NCI-H2171 treated with DMSO at 0.1 percent for 48 hours (cell line): ENCODE measurements around the gene LGR4.

Experiments used
- DNase-seq: peaks from one replicate; lab custom pipeline; 2025; lab: John Stamatoyannopoulos, UW

Gene LGR4

GRCh38 chr11:27427183-27427980, 45.2 kb downstream of the LGR4 start:
- peak; percentile 64 for DNase-seq

- no peak for DNase-seq
These were observed 46.8 kb downstream of the LGR4 start for GRCh38 chr11:27425814-27426213.

DNA sequence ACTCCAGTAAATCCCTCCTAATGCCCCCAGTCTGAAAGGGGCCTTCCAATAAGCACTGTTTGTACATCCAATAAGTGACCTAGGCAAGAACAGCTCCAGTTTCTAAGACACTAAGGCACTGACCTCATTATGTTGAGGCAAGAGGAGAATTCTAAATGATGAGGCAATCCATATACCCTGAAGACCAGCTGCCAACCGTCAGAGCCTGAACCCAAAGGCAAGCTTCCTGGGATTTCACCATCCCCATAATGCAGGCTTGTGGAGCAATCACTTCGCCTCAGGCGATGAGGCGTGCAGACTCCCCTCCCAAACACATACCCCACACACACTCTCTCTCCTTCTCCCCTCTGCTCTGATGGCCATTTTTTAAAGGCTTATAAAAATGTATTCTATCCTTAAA, 49.5 kb downstream of the LGR4 start:
- peak; percentile 50 for DNase-seq

DNA sequence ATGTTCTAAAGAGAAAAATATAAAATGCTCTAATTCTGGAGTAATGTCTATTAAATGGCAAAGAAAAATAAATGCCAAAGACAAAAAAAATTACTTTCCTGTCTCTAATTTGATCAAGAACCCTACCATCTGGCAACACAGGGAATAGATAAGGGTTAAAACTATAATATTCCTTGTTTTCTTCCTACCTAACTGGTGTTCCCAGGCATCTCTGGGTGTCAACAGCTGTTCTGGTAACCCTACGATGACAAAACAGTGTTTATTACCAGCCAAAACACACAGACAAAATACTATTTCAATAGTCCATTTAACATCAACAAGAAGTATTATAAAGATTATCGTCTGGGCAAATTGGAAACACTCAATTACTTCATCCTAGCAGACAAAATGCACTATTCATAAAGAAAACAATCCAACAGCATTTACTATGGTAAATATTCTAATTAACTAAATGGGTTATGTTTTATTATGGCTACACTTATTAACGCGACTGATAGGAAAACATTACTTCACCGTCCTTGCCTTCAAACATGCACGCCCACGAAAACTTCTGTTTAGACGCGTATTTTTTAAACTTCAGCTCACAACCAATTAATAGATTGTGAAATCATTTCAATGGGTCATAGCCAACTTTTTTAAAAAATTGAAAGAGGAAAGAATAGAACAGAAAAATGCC, 50.6 kb downstream of the LGR4 start:
- peak; percentile 81 for DNase-seq

GRCh38 chr11:27420722-27421572, 51.6 kb downstream of the LGR4 start:
- DNase-seq: no peak

- DNase-seq: no peak
These were observed 52.4 kb downstream of the LGR4 start for GRCh38 chr11:27420217-27420616.

DNA sequence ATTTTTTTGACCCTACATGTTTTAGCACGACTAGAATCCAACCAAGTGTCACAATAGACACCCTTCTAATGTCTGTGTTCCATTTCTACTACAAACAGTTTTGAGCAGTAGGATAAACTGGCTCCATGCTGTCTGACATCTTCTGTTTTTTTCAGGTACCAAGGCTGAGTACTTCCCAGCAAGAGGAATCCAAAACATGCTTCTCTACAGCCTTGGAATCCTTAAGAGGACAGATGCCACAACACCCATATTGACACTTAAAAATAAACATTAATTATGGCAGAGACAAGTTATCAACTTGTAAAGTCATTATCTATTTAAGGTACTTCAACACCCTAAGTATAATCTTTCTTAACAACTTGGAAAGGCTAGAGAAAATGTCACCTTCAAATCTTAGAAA, 54.2 kb downstream of the LGR4 start:
- DNase-seq: no peak

DNA sequence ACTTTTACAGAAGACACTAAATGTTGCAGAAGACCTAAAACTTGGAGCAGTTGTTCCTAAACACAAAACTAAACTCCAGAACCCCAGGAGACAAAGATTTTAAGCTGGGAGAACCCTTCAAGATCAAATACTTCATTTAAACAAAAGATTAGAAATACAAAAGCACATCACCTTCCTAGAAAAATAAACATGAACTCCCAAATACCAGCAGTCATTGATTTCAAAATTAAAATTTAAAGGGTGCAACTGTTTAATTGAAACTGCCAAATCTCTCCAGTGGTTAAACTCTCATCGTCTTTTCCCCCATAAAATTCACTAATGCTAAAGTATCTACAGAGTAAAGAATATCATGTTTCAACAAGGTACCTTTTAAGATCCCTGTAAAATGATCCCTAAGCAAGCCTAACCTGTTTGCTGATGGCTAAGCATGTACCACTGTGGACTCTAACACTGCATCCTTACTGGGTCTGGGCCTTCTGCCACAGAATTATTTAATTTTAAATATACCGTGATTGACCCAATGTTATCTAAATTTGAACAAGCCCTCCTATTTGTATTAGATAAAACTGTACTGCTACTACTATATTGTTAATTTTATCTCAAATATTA, 55.9 kb downstream of the LGR4 start:
- DNase-seq: peak; percentile 60

GRCh38 chr11:27414644-27415043, 57.9 kb downstream of the LGR4 start:
- DNase-seq: no peak

DNA sequence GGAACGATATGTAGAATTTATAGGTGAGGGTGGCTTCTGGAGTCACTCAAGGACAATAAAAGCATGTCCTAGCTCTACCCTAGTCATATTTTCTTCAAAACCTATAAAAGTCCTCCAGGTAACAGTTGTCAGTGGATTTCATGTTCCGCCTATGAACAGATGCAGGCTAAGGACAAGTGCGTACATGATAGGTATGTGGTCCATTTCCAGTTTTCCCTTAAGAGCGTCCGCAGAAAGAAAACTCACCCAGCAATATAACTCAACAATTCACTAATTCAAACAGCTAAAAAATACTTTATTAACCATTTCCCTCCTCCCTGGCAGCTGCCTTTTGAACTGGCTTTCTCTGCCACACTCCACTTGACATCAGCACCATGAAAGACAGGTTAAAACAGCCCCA, 59.4 kb downstream of the LGR4 start:
- no peak for DNase-seq

DNA sequence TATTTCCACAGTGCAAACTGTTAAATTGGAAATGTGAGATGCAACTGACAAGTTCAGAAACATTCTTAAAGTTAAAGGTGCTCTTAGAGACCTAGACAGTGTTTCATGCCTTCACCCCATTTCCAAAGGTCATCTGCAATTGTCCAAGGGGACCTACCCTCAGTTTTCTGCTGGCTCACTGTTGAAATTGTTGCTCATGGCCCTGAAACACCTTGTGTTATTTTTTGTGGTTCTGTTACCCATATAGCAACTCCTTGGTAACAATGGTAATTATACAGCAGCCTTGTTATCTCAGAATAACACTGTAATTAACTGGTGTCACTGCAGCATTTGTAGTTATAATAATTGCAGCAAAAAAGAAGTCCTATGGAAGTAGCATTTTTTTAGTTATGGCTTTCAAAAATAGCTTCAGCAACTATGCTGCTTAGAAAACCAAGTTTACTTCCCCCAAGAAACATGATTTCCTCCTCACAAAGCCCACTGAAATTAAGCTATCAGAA, 60.3 kb downstream of the LGR4 start:
- DNase-seq: no peak

- DNase-seq: no peak
These were observed 61.3 kb downstream of the LGR4 start for GRCh38 chr11:27411328-27411727.

GRCh38 chr11:27410272-27410671, 62.3 kb downstream of the LGR4 start:
- no peak for DNase-seq

- DNase-seq: no peak
These were observed 62.8 kb downstream of the LGR4 start for GRCh38 chr11:27409742-27410141.

DNA sequence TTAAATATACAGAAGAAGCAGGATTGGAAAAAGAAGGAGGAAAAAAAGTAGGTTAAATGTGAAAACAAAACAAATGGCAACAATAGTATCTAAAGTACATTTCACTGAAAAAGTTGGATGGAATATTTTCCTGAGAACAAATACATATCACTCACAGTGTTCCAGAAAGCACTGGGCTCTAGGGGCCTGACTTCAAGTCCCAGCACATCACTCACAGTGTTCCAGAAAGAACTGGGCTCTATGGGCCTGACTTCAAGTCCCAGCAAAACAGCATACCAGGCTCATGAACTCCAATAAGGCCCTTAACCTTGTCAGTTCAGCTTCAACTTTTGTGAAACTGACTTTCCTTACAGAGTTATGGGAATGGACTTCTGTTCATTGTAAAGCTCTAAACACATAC, 63.5 kb downstream of the LGR4 start:
- no peak for DNase-seq

- DNase-seq: no peak
These were observed 64.3 kb downstream of the LGR4 start for GRCh38 chr11:27408246-27408800.

DNA sequence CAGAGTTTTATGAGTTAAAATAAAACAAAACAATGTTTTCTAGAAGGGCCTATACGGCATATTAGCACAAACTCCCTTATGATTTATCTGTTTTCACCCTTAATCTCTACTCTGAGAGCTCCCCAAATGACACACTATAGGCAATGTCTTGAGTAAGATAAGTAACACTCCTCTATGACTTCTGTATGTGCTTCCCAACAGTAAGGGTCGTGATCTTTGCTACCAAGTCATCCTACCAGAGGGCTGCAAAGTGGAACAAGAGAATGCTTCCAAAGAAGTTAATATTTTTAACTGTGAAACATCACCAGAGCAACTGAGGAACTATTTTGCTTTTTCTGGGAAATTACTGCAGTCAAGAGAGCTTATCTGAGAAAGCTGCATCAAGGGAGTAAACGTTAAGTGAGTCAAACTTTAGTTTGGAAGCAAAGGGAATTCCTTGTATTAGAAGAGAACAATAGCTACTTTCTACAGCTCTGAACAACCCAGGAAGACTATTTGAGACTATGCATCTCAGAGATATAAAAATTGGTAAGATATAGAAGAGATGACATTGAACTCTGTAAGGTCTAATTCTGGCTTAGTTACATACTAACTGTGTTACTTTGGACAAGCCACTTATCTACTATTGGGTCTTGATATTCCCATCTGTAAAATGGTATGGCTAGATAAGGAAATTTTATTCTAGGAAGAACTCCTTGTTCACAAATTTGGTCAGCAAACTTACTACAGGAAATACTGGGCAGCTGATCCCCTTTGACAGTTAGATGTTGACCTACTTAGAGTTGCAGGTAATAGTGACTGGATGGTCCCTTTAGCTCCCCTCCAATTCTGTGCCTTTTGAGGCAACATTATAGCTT, 65.9 kb downstream of the LGR4 start:
- no peak for DNase-seq

DNA sequence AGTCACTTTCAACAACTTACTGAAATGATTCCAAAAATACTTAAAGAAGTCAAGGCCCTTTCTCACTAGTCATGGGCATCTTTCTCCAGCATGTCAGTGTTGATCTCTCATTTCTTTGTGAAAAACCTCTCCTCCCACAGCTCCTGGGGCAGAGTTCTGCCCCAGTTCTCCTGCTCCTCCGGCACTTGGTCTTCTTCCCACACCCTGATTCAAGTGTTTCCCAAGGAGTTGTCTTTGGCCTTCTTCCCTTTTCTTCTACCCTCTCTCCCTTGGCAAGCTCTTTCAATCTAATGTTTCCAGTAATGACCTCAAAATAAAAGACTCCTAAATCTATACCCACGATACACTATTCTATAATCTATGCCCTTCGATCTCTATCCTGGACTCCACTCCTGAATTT, 67.5 kb downstream of the LGR4 start:
- DNase-seq: no peak

DNA sequence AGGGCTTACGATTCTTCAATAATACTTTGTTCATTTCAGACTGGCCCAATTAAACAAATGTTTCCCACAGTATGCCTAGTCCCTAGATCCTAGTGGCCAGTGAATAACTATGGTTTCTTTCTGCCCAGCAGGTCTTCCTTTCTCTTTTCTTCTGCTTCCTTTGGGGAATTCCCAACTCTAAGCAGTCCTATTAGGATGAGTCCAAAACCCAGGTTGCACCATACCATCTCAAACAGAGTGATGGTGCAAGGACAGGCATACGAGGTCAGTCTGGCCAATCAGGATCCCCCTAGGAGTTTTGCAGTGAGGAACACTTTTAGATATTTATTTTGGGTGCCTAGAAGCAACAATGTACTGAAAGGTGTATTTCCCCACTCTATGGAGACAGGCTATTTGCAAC, 68.2 kb downstream of the LGR4 start:
- DNase-seq: no peak

DNA sequence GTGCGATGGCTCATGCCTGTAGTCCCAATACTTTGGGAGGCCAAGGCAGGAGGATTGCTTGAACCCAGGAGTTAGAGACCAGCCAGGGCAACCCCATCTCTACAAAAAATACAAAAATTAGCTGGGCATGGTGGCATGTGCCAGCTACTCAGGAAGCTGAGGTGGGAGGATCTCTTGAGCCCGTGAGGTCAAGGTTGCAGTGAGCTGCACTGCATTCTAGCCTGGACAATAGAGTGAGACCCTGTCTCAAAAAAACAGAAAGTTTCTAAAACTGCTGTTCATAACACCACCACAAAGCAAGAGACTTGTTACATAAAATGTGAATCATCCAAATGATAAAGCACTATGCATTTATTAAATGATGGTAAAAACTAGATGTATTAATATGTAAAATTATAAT, 69.4 kb downstream of the LGR4 start:
- no peak for DNase-seq

DNA sequence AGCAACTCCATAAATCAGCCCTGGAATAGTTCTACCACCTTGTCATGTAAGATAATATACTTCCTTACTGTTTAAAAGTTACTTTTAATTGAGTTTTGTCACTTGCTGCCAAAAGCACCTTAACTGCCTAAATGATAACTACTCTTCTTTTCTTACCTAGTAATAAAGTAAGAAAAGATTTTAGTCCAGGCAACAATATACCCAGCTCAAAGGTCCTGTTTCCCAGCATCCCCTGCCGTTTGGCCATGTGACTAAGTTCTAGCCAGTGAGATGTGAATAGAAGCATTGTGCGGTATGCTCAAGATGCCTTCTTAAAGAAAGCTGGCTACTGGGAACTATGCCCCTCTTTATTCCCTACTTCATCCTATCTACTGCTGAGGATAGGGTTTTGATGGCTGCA, 70.1 kb downstream of the LGR4 start:
- DNase-seq: no peak
